Esophagus mucosa (tissue), 1 donor: ENCODE results near the gene CD8B. TPM values are rescaled to one million over a fixed set of nuclear protein-coding genes. Genes with fewer than 3 reads are reported as not detected.
"Not testable (repeated sequence)": the region's sequence is repeated elsewhere in the genome, so short reads cannot be mapped to it uniquely, and the experiment has no call there.

Experiments
- ATAC-seq: fragments of 200-7000 bp; cut with Tn5 transposase; one replicate; pipeline ENCODE4 v1.9.1; 2020
- total RNA-seq: library from RNA; stranded (reverse); gene quantifications from one replicate; pipeline ENCODE4 v1.2.4, GENCODE V29; 2023
- donor health status: DM: yes; HTN: yes; CAD: no.

CD8B gene
- total RNA-seq, 1 donor from 2014 or later, result not detected

GRCh38 chr2:86835548-86835889 is 26.2 kb downstream of the CD8B start:
- ATAC-seq, result not testable (repeated sequence)

- ATAC-seq, result no peak
Observed at GRCh38 chr2:86833315-86833714, 28.4 kb downstream of the CD8B start.

- ATAC-seq, result no peak
Observed at GRCh38 chr2:86832334-86833096, 29.2 kb downstream of the CD8B start.

GRCh38 chr2:86831537-86831936 is 30.1 kb downstream of the CD8B start:
- no peak for ATAC-seq

- no peak for ATAC-seq
Observed at GRCh38 chr2:86826951-86827350, 34.7 kb downstream of the CD8B start.

GRCh38 chr2:86825693-86826381 is 35.8 kb downstream of the CD8B start:
- ATAC-seq, result no peak

- ATAC-seq, result no peak
Observed at GRCh38 chr2:86825036-86825692, 36.5 kb downstream of the CD8B start.

- no peak for ATAC-seq
Observed at GRCh38 chr2:86822668-86823345, 38.9 kb downstream of the CD8B start.

- ATAC-seq, result peak; percentile 84
Observed at GRCh38 chr2:86821842-86822241, 39.8 kb downstream of the CD8B start.

- ATAC-seq, result no peak
Observed at GRCh38 chr2:86821306-86821705, 40.4 kb downstream of the CD8B start.

- ATAC-seq, result no peak
Observed at GRCh38 chr2:86818957-86819356, 42.7 kb downstream of the CD8B start.

- no peak for ATAC-seq
Observed at GRCh38 chr2:86818114-86818801, 43.4 kb downstream of the CD8B start.

- ATAC-seq, result no peak
Observed at GRCh38 chr2:86815611-86816010, 46.1 kb downstream of the CD8B start.

- no peak for ATAC-seq
Observed at GRCh38 chr2:86809481-86810121, 52.1 kb downstream of the CD8B start.

GRCh38 chr2:86808315-86809161 is 53.1 kb downstream of the CD8B start:
- peak; percentile 95 for ATAC-seq

GRCh38 chr2:86807468-86808275 is 54.0 kb downstream of the CD8B start:
- ATAC-seq, result peak; percentile 93

- ATAC-seq, result no peak
Observed at GRCh38 chr2:86807133-86807467, 54.6 kb downstream of the CD8B start.

- ATAC-seq, result no peak
Observed at GRCh38 chr2:86806059-86806857, 55.4 kb downstream of the CD8B start.

GRCh38 chr2:86800856-86801567 is 60.7 kb downstream of the CD8B start:
- ATAC-seq, result no peak
